ENCODE results near the gene NYAP1. TPM values are rescaled to one million over a fixed set of nuclear protein-coding genes. Genes with fewer than 3 reads are reported as not detected.
A peak's percentile ranks its signal among the peaks of the same experiment; 100 is the strongest.
"Not testable (repeated sequence)": the region's sequence is repeated elsewhere in the genome, so short reads cannot be mapped to it uniquely, and the experiment has no call there.

The NYAP1 gene
- total RNA-seq, 2 experiments from 2014 or later = 0.32 to 0.38 TPM

DNA sequence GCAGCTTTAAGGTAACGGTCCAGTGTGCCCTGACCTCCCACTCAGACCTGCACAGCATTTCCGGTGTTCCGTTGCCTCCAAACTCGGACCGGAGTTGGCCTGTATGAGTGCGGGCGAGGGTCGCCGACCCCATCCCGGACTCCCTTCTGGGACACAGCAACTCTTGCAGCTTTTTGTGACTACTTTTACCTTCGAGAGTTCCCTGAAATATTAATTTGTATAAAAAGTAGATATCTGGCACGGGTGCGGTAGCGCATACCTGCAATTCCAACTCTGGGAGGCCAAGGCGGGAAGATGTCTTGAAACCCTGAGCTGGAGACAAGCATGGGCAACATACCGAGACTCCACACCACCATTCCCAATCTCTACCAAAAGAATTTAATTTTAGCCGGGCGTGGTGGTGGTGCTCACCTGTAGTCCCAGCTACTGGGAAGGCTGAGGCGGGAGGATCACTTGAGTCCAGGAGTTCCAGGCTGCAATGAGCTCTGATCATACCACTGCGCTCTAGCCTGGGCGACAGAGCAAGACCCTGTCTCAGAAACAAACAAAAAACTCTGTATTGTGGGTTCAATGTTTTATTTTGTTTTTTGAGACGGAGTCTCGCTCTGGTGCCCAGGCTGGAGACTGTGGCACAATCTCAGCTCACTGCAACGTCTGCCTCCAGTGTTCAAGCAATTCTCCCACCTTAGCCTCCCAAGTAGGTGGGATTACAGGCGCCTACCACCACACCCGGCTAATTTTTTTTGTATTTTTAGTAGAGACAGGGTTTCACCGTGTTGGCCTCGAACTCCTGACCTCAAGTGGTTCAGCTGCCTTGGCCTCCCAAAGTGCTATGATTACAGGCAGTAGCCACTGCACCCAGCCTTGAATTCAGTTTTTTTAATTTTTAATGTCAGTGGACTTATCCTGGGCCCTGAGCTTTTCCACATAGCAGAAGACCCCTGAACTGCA, 46.3 kb upstream of the NYAP1 start:
- TF ChIP-seq, protein P1, sequence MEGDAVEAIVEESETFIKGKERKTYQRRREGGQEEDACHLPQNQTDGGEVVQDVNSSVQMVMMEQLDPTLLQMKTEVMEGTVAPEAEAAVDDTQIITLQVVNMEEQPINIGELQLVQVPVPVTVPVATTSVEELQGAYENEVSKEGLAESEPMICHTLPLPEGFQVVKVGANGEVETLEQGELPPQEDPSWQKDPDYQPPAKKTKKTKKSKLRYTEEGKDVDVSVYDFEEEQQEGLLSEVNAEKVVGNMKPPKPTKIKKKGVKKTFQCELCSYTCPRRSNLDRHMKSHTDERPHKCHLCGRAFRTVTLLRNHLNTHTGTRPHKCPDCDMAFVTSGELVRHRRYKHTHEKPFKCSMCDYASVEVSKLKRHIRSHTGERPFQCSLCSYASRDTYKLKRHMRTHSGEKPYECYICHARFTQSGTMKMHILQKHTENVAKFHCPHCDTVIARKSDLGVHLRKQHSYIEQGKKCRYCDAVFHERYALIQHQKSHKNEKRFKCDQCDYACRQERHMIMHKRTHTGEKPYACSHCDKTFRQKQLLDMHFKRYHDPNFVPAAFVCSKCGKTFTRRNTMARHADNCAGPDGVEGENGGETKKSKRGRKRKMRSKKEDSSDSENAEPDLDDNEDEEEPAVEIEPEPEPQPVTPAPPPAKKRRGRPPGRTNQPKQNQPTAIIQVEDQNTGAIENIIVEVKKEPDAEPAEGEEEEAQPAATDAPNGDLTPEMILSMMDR (IDR thresholded peaks at IDR 0.05) = no peak
- Mint-ChIP-seq H3K27me3 (no peaks in the 10 kb centered on the region), H3K4me1 (ENCODE audit: low read depth) (peaks cover 25% of the 10 kb centered on the region), H3K4me3 (peak overlapping the region; percentile 31), H3K9me3 (no peaks in the 10 kb centered on the region), H3K27ac (peak overlapping the region; percentile 97), H3K36me3 (ENCODE audit: low read depth) (peaks cover 31% of the 10 kb centered on the region)
- no peak for ATAC-seq
- CTCF ChIA-PET = interaction anchor here (0.7 to 1.3 kb wide), 5 partner anchors 13 to 254 kb away, joined by 3 to 6 read pairs (median 3); no protein-coding TSS in a partner anchor
- POLR2A ChIA-PET = interaction anchor here (0.6 to 3.1 kb wide), 8 partner anchors 7 to 112 kb away, joined by 3 to 12 read pairs (median 6); partner anchors contain the start of genes TSC22D4 and ZCWPW1
- no peak for DNase-seq
- intact Hi-C loops (cut with micrococcal nuclease) = no loop called here

DNA sequence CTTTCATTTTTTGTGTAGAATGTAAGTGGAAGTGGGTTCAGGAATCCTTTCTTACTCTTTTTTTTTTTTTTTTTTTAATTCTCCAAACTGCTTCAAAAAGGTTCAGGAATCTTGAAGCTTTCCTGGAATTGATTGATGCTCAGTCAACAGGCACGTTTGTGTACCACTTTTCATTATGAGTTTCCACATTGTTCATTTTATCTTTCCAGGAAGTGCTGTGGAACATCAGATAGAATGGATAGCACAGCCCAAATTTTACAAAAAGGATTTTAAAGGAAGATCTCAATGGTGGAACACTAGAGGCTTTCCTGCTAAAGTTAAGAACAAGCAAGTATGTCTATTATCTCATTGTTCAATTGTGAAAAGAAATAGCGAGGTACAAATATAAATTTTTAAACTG, 45.6 kb upstream of the NYAP1 start:
- H3K4me1 Mint-ChIP-seq (ENCODE audit: low read depth) = peaks cover 18% of the 10 kb centered on the region
- H3K4me3 Mint-ChIP-seq = peak overlapping the region; percentile 13
- intact Hi-C loops (cut with micrococcal nuclease) = no loop called here
- ChIA-PET POLR2A (interaction anchor here (2.6 kb wide), 1 partner anchor 10 kb away, joined by 12 read pairs; the partner anchor contains the start of gene ZCWPW1), CTCF (interaction anchor here (0.9 to 1.3 kb wide), 3 partner anchors 12 to 253 kb away, joined by 3 to 6 read pairs (median 3); no protein-coding TSS in a partner anchor)
- no peak for DNase-seq
- peaks cover 28% of the 10 kb centered on the region for H3K36me3 Mint-ChIP-seq (ENCODE audit: low read depth)
- no peaks in the 10 kb centered on the region for H3K9me3 Mint-ChIP-seq
- no peaks in the 10 kb centered on the region for H3K27me3 Mint-ChIP-seq
- ATAC-seq = no peak
- H3K27ac Mint-ChIP-seq = peak overlapping the region; percentile 27
- TF ChIP-seq, protein P1 (IDR thresholded peaks at IDR 0.05) = no peak

GRCh38 chr7:100438731-100439130, 45.0 kb upstream of the NYAP1 start:
- H3K27ac Mint-ChIP-seq; ATAC-seq; H3K4me3 Mint-ChIP-seq; H3K27me3 Mint-ChIP-seq; H3K9me3 Mint-ChIP-seq; intact Hi-C loops (cut with micrococcal nuclease); DNase-seq: not testable (repeated sequence)
- Mint-ChIP-seq H3K36me3 (ENCODE audit: low read depth) (peaks cover 23% of the 10 kb centered on the region), H3K4me1 (ENCODE audit: low read depth) (peaks cover 12% of the 10 kb centered on the region)
- ChIA-PET CTCF (interaction anchor here (2.0 kb wide), 1 partner anchor 11 kb away, joined by 12 read pairs; no protein-coding TSS in a partner anchor), POLR2A (interaction anchor here (1.0 kb wide), 1 partner anchor 9 kb away, joined by 4 read pairs; the partner anchor contains the start of gene MEPCE)

DNA sequence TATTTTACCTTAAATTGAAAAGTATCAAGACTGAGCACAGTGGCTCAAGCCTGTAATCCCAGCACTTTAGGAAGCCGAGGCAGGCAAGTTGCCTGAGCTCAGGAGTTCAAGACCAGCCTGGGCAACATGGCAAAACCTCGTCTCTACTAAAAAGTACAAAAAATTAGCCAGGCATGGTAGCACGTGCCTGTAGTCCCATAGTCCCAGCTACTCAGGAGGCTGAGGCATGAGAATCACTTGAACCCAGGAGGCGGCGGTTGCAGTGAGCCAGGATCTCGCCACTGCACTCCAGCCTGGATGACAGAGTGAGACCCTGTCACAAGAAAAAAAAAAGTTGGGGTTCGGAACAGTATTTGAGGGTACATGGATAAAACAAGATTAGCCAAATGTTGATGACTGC, 44.5 kb upstream of the NYAP1 start:
- ChIA-PET CTCF (interaction anchor here (2.0 kb wide), 1 partner anchor 11 kb away, joined by 12 read pairs; no protein-coding TSS in a partner anchor), POLR2A (interaction anchor here (1.0 kb wide), 1 partner anchor 9 kb away, joined by 4 read pairs; the partner anchor contains the start of gene MEPCE)
- H3K9me3 Mint-ChIP-seq; H3K27ac Mint-ChIP-seq; intact Hi-C loops (cut with micrococcal nuclease); H3K27me3 Mint-ChIP-seq; DNase-seq; H3K4me1 Mint-ChIP-seq (ENCODE audit: low read depth); H3K4me3 Mint-ChIP-seq; ATAC-seq: not testable (repeated sequence)
- H3K36me3 Mint-ChIP-seq (ENCODE audit: low read depth) = peaks cover 18% of the 10 kb centered on the region

DNA sequence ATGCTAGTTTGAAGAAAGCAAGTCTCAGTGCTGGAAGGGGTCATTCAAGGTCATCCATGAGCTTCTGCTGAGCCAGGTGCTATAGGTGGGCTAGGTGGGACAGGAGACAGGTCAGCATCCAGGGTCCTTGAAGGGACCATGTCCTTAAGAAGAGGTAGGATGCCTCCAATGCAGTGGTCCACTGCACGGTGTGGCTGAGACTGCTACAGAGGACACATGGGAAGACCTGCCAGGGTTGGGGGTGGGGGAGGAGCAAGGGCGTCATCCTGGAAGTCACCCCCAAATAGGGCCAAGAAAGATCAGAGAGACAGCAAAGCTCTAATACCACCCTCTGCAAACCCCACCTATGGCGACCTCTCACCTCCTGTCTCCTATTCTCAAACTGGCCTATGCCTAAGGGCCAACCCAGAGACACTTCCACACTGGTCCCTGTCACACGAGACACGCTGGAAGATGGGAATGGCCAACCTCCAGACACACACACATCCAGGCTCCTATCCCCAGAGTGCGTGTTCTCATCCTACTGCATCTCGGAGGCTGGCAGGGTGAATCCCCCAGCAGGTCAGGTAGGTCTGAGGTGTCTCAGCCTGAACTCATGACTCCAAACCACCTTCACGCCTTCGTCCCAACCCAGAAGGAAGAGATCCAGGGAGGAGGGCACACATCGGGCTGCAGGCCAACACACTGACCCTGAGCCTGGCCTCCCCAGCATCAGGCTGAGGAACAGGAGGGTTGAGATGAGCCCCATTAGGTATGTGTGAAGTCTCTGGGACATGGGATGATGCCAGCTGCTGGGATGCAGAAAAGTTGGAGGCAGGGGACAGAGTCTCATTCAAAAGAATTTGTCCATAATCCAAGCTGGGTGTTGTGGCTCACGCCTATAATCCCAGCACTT, 41.8 kb upstream of the NYAP1 start:
- Mint-ChIP-seq H3K4me1 (ENCODE audit: low read depth) (peaks cover 13% of the 10 kb centered on the region), H3K36me3 (ENCODE audit: low read depth) (no peaks in the 10 kb centered on the region), H3K9me3 (no peaks in the 10 kb centered on the region), H3K27me3 (no peaks in the 10 kb centered on the region), H3K4me3 (no peak overlapping the region), H3K27ac (no peak overlapping the region)
- no peak for DNase-seq
- TF ChIP-seq, protein P1 (IDR thresholded peaks at IDR 0.05) = no peak
- CTCF ChIA-PET = interaction anchor here (3.8 kb wide), 1 partner anchor 13 kb away, joined by 17 read pairs; no protein-coding TSS in a partner anchor
- ATAC-seq = no peak
- POLR2A ChIA-PET = no interaction called here
- intact Hi-C loops (cut with micrococcal nuclease) = no loop called here
